IPS-18a (cell line): Measurements from ENCODE around the gene FBH1.
A peak's percentile ranks its signal among the peaks of the same experiment; 100 is the strongest.
"Not testable (repeated sequence)": the region's sequence is repeated elsewhere in the genome, so short reads cannot be mapped to it uniquely, and the experiment has no call there.

Source experiments
- H3K27ac ChIP-seq: one replicate; pipeline ENCODE4 v1.5.1; 2013; ENCODE audit warnings: low read length
- H3K27me3 ChIP-seq: one replicate; pipeline ENCODE4 v1.6.1; 2013; ENCODE audit warnings: mild to moderate bottlenecking, low read length; ENCODE audit not compliant: control insufficient read depth, insufficient read depth
- H3K36me3 ChIP-seq: one replicate; pipeline ENCODE4 v1.6.1; 2013; ENCODE audit warnings: low read depth, low read length; ENCODE audit not compliant: control insufficient read depth
- H3K4me1 ChIP-seq: one replicate; pipeline ENCODE4 v1.6.1; 2013; ENCODE audit warnings: low read depth, low read length; ENCODE audit not compliant: control insufficient read depth
- H3K4me3 ChIP-seq: one replicate; pipeline ENCODE4 v1.5.1; 2013; ENCODE audit warnings: low read length
- H3K9ac ChIP-seq: one replicate; pipeline ENCODE4 v1.6.1; 2013; ENCODE audit warnings: mild to moderate bottlenecking, low read length, moderate library complexity
- H3K9me3 ChIP-seq: one replicate; pipeline ENCODE4 v1.6.1; 2013; ENCODE audit warnings: low read depth, low read length; ENCODE audit not compliant: control insufficient read depth

The FBH1 gene

GRCh38 chr10:5889624-5890451, at the start of gene FBH1, which contains the start of gene ANKRD16:
FBH1 (plus strand) TSS chr10:5890243; CDS start chr10:5890346, 103 bp downstream.
ANKRD16 (minus strand) TSS chr10:5889893; CDS start chr10:5889354, 539 bp downstream.
- no peaks in the 10 kb centered on the region for H3K9me3 ChIP-seq
- H3K27ac ChIP-seq = no peak within 1 kb of the TSS
- no peaks in the 10 kb centered on the region for H3K27me3 ChIP-seq
- peaks cover 11% of the 10 kb centered on the region for H3K4me1 ChIP-seq
- H3K36me3 ChIP-seq = peaks cover 29% of the 10 kb centered on the region
- H3K4me3 ChIP-seq = peak within 1 kb of the TSS; percentile 78
- H3K9ac ChIP-seq = peak within 1 kb of the TSS; percentile 66

GRCh38 chr10:5840314-5841307, 49.4 kb upstream of the FBH1 start:
- H3K36me3 ChIP-seq = no peaks in the 10 kb centered on the region
- H3K27me3 ChIP-seq = no peaks in the 10 kb centered on the region
- H3K4me1 ChIP-seq = peaks cover 6% of the 10 kb centered on the region
- H3K9me3 ChIP-seq = no peaks in the 10 kb centered on the region
- no peak overlapping the region for H3K4me3 ChIP-seq
- H3K9ac ChIP-seq = no peak overlapping the region
- no peak overlapping the region for H3K27ac ChIP-seq

- Histone ChIP-seq H3K9ac (no peak overlapping the region), H3K4me1 (peaks cover 6% of the 10 kb centered on the region), H3K27me3 (no peaks in the 10 kb centered on the region), H3K36me3 (no peaks in the 10 kb centered on the region), H3K9me3 (no peaks in the 10 kb centered on the region), H3K4me3 (no peak overlapping the region), H3K27ac (no peak overlapping the region)
These were observed 48.1 kb upstream of the FBH1 start for GRCh38 chr10:5841965-5842364.

- Histone ChIP-seq H3K4me3 (no peak overlapping the region), H3K9me3 (no peaks in the 10 kb centered on the region), H3K4me1 (peaks cover 6% of the 10 kb centered on the region), H3K36me3 (no peaks in the 10 kb centered on the region), H3K27me3 (no peaks in the 10 kb centered on the region), H3K27ac (no peak overlapping the region), H3K9ac (no peak overlapping the region)
These were observed 46.2 kb upstream of the FBH1 start for GRCh38 chr10:5843686-5844344.

- Histone ChIP-seq H3K27me3 (no peaks in the 10 kb centered on the region), H3K9ac (no peak overlapping the region), H3K4me3 (no peak overlapping the region), H3K9me3 (no peaks in the 10 kb centered on the region), H3K27ac (no peak overlapping the region), H3K36me3 (no peaks in the 10 kb centered on the region), H3K4me1 (peaks cover 6% of the 10 kb centered on the region)
These were observed 45.5 kb upstream of the FBH1 start for GRCh38 chr10:5844345-5845055.

GRCh38 chr10:5846667-5847066, 43.4 kb upstream of the FBH1 start:
- not testable (repeated sequence) for H3K27me3 ChIP-seq, H3K9ac ChIP-seq, H3K4me3 ChIP-seq, H3K9me3 ChIP-seq, H3K4me1 ChIP-seq, H3K27ac ChIP-seq, H3K36me3 ChIP-seq

- no peak overlapping the region for H3K27ac ChIP-seq
- no peak overlapping the region for H3K9ac ChIP-seq
- H3K4me1 ChIP-seq = no peaks in the 10 kb centered on the region
These were observed 35.9 kb upstream of the FBH1 start for GRCh38 chr10:5854131-5854475.

GRCh38 chr10:5855979-5856700, 33.9 kb upstream of the FBH1 start:
- Histone ChIP-seq H3K27ac (no peak overlapping the region), H3K9me3 (no peaks in the 10 kb centered on the region), H3K27me3 (no peaks in the 10 kb centered on the region), H3K4me3 (no peak overlapping the region), H3K4me1 (no peaks in the 10 kb centered on the region), H3K9ac (no peak overlapping the region), H3K36me3 (no peaks in the 10 kb centered on the region)

More at GRCh38 chr10:5854131-5854475, 35.9 kb upstream of the FBH1 start:
- Histone ChIP-seq H3K36me3 (no peaks in the 10 kb centered on the region), H3K27me3 (no peaks in the 10 kb centered on the region), H3K9me3 (no peaks in the 10 kb centered on the region), H3K4me3 (no peak overlapping the region)

- Histone ChIP-seq H3K9me3 (no peaks in the 10 kb centered on the region), H3K4me1 (no peaks in the 10 kb centered on the region), H3K9ac (no peak overlapping the region), H3K4me3 (no peak overlapping the region), H3K36me3 (no peaks in the 10 kb centered on the region), H3K27me3 (no peaks in the 10 kb centered on the region), H3K27ac (no peak overlapping the region)
These were observed 33.4 kb upstream of the FBH1 start for GRCh38 chr10:5856701-5857004.

- Histone ChIP-seq H3K9ac (no peak overlapping the region), H3K4me3 (no peak overlapping the region), H3K27me3 (no peaks in the 10 kb centered on the region), H3K36me3 (no peaks in the 10 kb centered on the region), H3K27ac (no peak overlapping the region), H3K4me1 (no peaks in the 10 kb centered on the region), H3K9me3 (no peaks in the 10 kb centered on the region)
These were observed 31.2 kb upstream of the FBH1 start for GRCh38 chr10:5858811-5859210.
